IMR-90 (cell line): ENCODE data around the gene ZMIZ1. TPM values are rescaled to one million over a fixed set of nuclear protein-coding genes. Genes with fewer than 3 reads are reported as not detected.

Experiments
- ATAC-seq: fragments of 200-7000 bp; cut with Tn5 transposase; 2 replicates; pipeline ENCODE4 v1.9.1; 2020; ENCODE audit warnings: low read depth, mild to moderate bottlenecking, moderate library complexity
- BruUV-seq: library from RNA; stranded (reverse); fragments of 400-500 nt; replicated peaks from 2 replicates; lab custom pipeline; 2021; lab: Mats Ljungman, UMichigan
- CTCF ChIA-PET: fragments of 300-600 bp; formaldehyde crosslinking; extraction: SDS; loops from one replicate; lab custom pipeline; 2021; ENCODE audit warnings: antibody characterized with exemption; lab: Yijun Ruan, JAX
- POLR2A ChIA-PET: fragments of 300-600 bp; sonication (Branson Sonifier 250); formaldehyde crosslinking; loops from one replicate; lab custom pipeline; 2022; ENCODE audit warnings: antibody characterized with exemption; ENCODE audit not compliant: unreplicated experiment; lab: Charles Lee
- DNase-seq: peaks from one replicate; pipeline ENCODE4 v3.0.0; 2013
- H2AFZ ChIP-seq: replicated peaks from 2 replicates; pipeline ENCODE3; 2013; ENCODE audit warnings: low read length, mild to moderate bottlenecking; ENCODE audit not compliant: poor library complexity
- H2AK5ac ChIP-seq: 2 replicates; pipeline ENCODE4 v1.6.1; 2013; ENCODE audit warnings: low read depth, low read length, inconsistent platforms
- H2AK9ac ChIP-seq: replicated peaks from 2 replicates; pipeline ENCODE3; 2013; ENCODE audit warnings: mild to moderate bottlenecking, low read depth, low read length, moderate library complexity; ENCODE audit not compliant: poor library complexity
- H2BK120ac ChIP-seq: 2 replicates; pipeline ENCODE4 v1.6.1; 2013; ENCODE audit warnings: low read depth, low read length, inconsistent platforms
- H2BK15ac ChIP-seq: 3 replicates; pipeline ENCODE4 v1.6.1; 2013; ENCODE audit warnings: low read depth, low read length, inconsistent platforms
- H2BK20ac ChIP-seq: 2 replicates; pipeline ENCODE4 v1.6.1; 2013; ENCODE audit warnings: low read depth, mild to moderate bottlenecking, inconsistent platforms, low read length, moderate library complexity
- H2BK5ac ChIP-seq: 2 replicates; pipeline ENCODE4 v1.6.1; 2013; ENCODE audit warnings: mild to moderate bottlenecking, low read depth, low read length, inconsistent platforms; ENCODE audit not compliant: poor library complexity, severe bottlenecking
- H3K14ac ChIP-seq: replicated peaks from 2 replicates; pipeline ENCODE4 v1.6.1; 2013; ENCODE audit warnings: low read depth, low read length, inconsistent platforms
- H3K18ac ChIP-seq: 2 replicates; pipeline ENCODE4 v1.6.1; 2013; ENCODE audit warnings: low read depth, low read length, control low read depth
- H3K23ac ChIP-seq: 2 replicates; pipeline ENCODE4 v1.6.1; 2013; ENCODE audit warnings: low read depth, low read length, inconsistent platforms
- H3K27ac ChIP-seq: 2 replicates; pipeline ENCODE4 v1.5.1; 2013; ENCODE audit warnings: mild to moderate bottlenecking, control low read depth, low read length; ENCODE audit not compliant: insufficient read depth
- H3K27me3 ChIP-seq: 2 replicates; pipeline ENCODE4 v1.6.1; 2013; ENCODE audit warnings: low read length; ENCODE audit not compliant: control insufficient read depth, insufficient read depth
- H3K36me3 ChIP-seq: 2 replicates; pipeline ENCODE4 v1.6.1; 2013; ENCODE audit warnings: low read length, mixed read lengths; ENCODE audit not compliant: control insufficient read depth, insufficient read depth
- H3K4ac ChIP-seq: 2 replicates; pipeline ENCODE4 v1.6.1; 2013; ENCODE audit warnings: low read depth, low read length, inconsistent platforms
- H3K4me1 ChIP-seq: 2 replicates; pipeline ENCODE4 v1.6.1; 2013; ENCODE audit warnings: low read length, mixed read lengths; ENCODE audit not compliant: control insufficient read depth, insufficient read depth
- H3K4me2 ChIP-seq: 2 replicates; pipeline ENCODE4 v1.6.1; 2013; ENCODE audit warnings: low read depth, mild to moderate bottlenecking, control low read depth, low read length, moderate library complexity
- H3K4me3 ChIP-seq: 2 replicates; pipeline ENCODE4 v1.5.1; 2013; ENCODE audit warnings: low read depth, mild to moderate bottlenecking, control low read depth, low read length, moderate library complexity; ENCODE audit not compliant: insufficient read depth
- H3K56ac ChIP-seq: 2 replicates; pipeline ENCODE4 v1.6.1; 2013; ENCODE audit warnings: low read length, inconsistent platforms; ENCODE audit not compliant: insufficient read depth; ENCODE audit errors: extremely low read depth
- H3K79me1 ChIP-seq, 2 experiments: 2 replicates each; pipeline ENCODE4 v1.6.1; 2013; ENCODE audit warnings: low read length in 2 of 2, inconsistent platforms in 1 of 2, low read depth in 1 of 2
- H3K9ac ChIP-seq: 2 replicates; pipeline ENCODE4 v1.6.1; 2013; ENCODE audit warnings: low read depth, low read length, control low read depth
- H3K9me1 ChIP-seq: 2 replicates; pipeline ENCODE4 v1.6.1; 2013; ENCODE audit warnings: low read length, inconsistent platforms; ENCODE audit not compliant: insufficient read depth
- H3K9me3 ChIP-seq: 2 replicates; pipeline ENCODE4 v1.6.1; 2013; ENCODE audit warnings: low read length; ENCODE audit not compliant: control insufficient read depth, insufficient read depth
- H4K20me1 ChIP-seq: 2 replicates; pipeline ENCODE4 v1.6.1; 2013; ENCODE audit warnings: low read length, inconsistent platforms; ENCODE audit not compliant: insufficient read depth
- H4K5ac ChIP-seq: 2 replicates; pipeline ENCODE4 v1.6.1; 2013; ENCODE audit warnings: mild to moderate bottlenecking, low read depth, low read length, control low read depth
- H4K8ac ChIP-seq, 2 experiments: 2 replicates each; pipeline ENCODE4 v1.6.1; 2013; ENCODE audit warnings: low read depth in 2 of 2, low read length in 2 of 2, control low read depth in 1 of 2, inconsistent platforms in 1 of 2
- H4K91ac ChIP-seq: 2 replicates; pipeline ENCODE4 v1.6.1; 2013; ENCODE audit warnings: low read depth, low read length, inconsistent platforms; ENCODE audit not compliant: insufficient read depth
- BHLHE40 ChIP-seq: fragments of 150-350 bp; IDR thresholded peaks from 2 replicates; pipeline ENCODE4 v1.6.1; 2016; ENCODE audit warnings: mild to moderate bottlenecking, low read depth, low read length
- CEBPB ChIP-seq: IDR thresholded peaks from 2 replicates; pipeline ENCODE4 v1.6.1; 2012; ENCODE audit warnings: low read depth, low read length, improper control_type of control experiment
- CHD1 ChIP-seq: IDR thresholded peaks from 2 replicates; pipeline ENCODE4 v1.6.1; 2012; ENCODE audit warnings: low read depth, low read length, improper control_type of control experiment
- CTCF ChIP-seq: conservative IDR thresholded peaks from 2 replicates; pipeline ENCODE4 v1.5.1; 2012; ENCODE audit warnings: mild to moderate bottlenecking, low read depth, low read length, improper control_type of control experiment
- ELK1 ChIP-seq: fragments of 150-350 bp; IDR thresholded peaks from 2 replicates; pipeline ENCODE4 v1.6.1; 2016; ENCODE audit warnings: low read depth, mild to moderate bottlenecking, low read length, moderate library complexity, borderline replicate concordance
- FOS ChIP-seq: fragments of 150-350 bp; IDR thresholded peaks from 2 replicates; pipeline ENCODE4 v1.6.1; 2016; ENCODE audit warnings: low read depth, low read length
- MAZ ChIP-seq: IDR thresholded peaks from 2 replicates; pipeline ENCODE4 v1.6.1; 2012; ENCODE audit warnings: low read depth, mild to moderate bottlenecking, low read length, improper control_type of control experiment, moderate library complexity, borderline replicate concordance
- MXI1 ChIP-seq: IDR thresholded peaks from 2 replicates; pipeline ENCODE4 v1.6.1; 2012; ENCODE audit warnings: low read depth, mild to moderate bottlenecking, low read length, moderate library complexity, borderline replicate concordance
- NFE2L2 ChIP-seq: fragments of 150-350 bp; IDR thresholded peaks from 2 replicates; pipeline ENCODE4 v1.6.1; 2016; ENCODE audit warnings: low read depth, mild to moderate bottlenecking, low read length
- POLR2A ChIP-seq: IDR thresholded peaks from 2 replicates; pipeline ENCODE4 v1.6.1; 2012; ENCODE audit warnings: mild to moderate bottlenecking, low read depth, low read length
- RAD21 ChIP-seq: IDR thresholded peaks from 2 replicates; pipeline ENCODE4 v1.6.1; 2012; ENCODE audit warnings: low read length, improper control_type of control experiment
- RCOR1 ChIP-seq: IDR thresholded peaks from 2 replicates; pipeline ENCODE4 v1.6.1; 2012; ENCODE audit warnings: mild to moderate bottlenecking, low read length, improper control_type of control experiment; ENCODE audit not compliant: insufficient replicate concordance
- RFX5 ChIP-seq: IDR thresholded peaks from 2 replicates; pipeline ENCODE4 v1.8.0; 2012; ENCODE audit warnings: low read depth, mild to moderate bottlenecking, low read length, moderate library complexity
- SMC3 ChIP-seq: fragments of 150-350 bp; IDR thresholded peaks from 2 replicates; pipeline ENCODE4 v1.6.1; 2016; ENCODE audit warnings: low read depth, mild to moderate bottlenecking, antibody characterized with exemption, low read length, moderate library complexity
- USF2 ChIP-seq: fragments of 150-350 bp; IDR thresholded peaks from 2 replicates; pipeline ENCODE4 v1.6.1; 2017; ENCODE audit warnings: mild to moderate bottlenecking, antibody characterized with exemption, low read length, low read depth
- WGBS, 2 experiments: methylation state at CpG; one replicate each; pipeline versions ENCODE4 v1.1.5 to v1.1.7; 2013; ENCODE audit warnings: missing lambda C conversion rate in 2 of 2; ENCODE audit not compliant: insufficient read length in 1 of 2; ENCODE audit errors: extremely low coverage in 2 of 2; 5-methylcytosine and 5-hydroxymethylcytosine counted together
- dilution Hi-C: fragments of 300-500 bp; cut with HindIII; formaldehyde crosslinking; loops from one replicate; pipeline ENCODE4 v1.14.3; 2018; ENCODE audit warnings: low sequenced_read_pairs; ENCODE audit not compliant: unreplicated experiment
- in situ Hi-C: fragments of 300-500 bp; cut with MboI; formaldehyde crosslinking; loops from 3 replicates; pipeline ENCODE4 v1.14.3; 2019; ENCODE audit warnings: low sequenced_read_pairs, inconsistent platforms, mixed read lengths
- intact Hi-C: fragments of 100-400 bp; cut with micrococcal nuclease; formaldehyde crosslinking; loops from 2 replicates; pipeline ENCODE4 v1.10.0; 2022
- polyA plus RNA-seq, 3 experiments: library from polyadenylated mRNA; depleted of rRNA; stranded (reverse); fragments of >200 nt; gene quantifications; 2 replicates each; pipeline ENCODE4 v1.2.3, GENCODE V29; 2012; ENCODE audit warnings: low replicate concordance in 1 of 3
- total RNA-seq: library from RNA; depleted of rRNA; stranded (reverse); fragments of >200 nt; gene quantifications from 2 replicates; pipeline ENCODE4 v1.2.3, GENCODE V29; 2012

Gene ZMIZ1
- total and polyA plus RNA-seq, 2 of the 4 experiments (the other 2 are of a cell fraction): 6.6 to 48.7 TPM

GRCh38 chr10:79046741-79047583 is 21.8 kb upstream of the ZMIZ1 start:
- intact Hi-C loops (no loop called here), dilution Hi-C loops (no loop called here), in situ Hi-C loops (no loop called here)
- H3K18ac ChIP-seq: no peak overlapping the region
- no TSS peak for BruUV-seq
- H4K8ac ChIP-seq: no peak overlapping the region
- no peaks in the 10 kb centered on the region for H3K79me1 ChIP-seq
- H4K91ac ChIP-seq: no peak overlapping the region
- no CpG with 5 or more reads among the region's 6 CpGs for WGBS, 2 experiments
- H3K4me2 ChIP-seq: no peak overlapping the region
- H2BK120ac ChIP-seq: no peak overlapping the region
- H2BK15ac ChIP-seq: no peak overlapping the region
- H2BK5ac ChIP-seq: no peak overlapping the region
- no peak overlapping the region; the same call in 1 of the 2 replicates for H2AK5ac ChIP-seq
- H2AFZ ChIP-seq: no peak overlapping the region
- no peak overlapping the region for H4K5ac ChIP-seq
- no peak overlapping the region for H3K14ac ChIP-seq
- no peak overlapping the region for H3K4ac ChIP-seq
- no peak overlapping the region for H3K27ac ChIP-seq
- H3K56ac ChIP-seq: no peak overlapping the region
- H3K36me3 ChIP-seq: no peaks in the 10 kb centered on the region
- no peak overlapping the region for H2BK20ac ChIP-seq
- H3K27me3 ChIP-seq: peaks cover 22% of the 10 kb centered on the region
- no peak overlapping the region for H3K23ac ChIP-seq
- POLR2A ChIA-PET: no interaction called here
- CTCF ChIA-PET: no interaction called here
- no peak overlapping the region for H3K4me3 ChIP-seq
- H2AK9ac ChIP-seq: peak overlapping the region; percentile 68
- H3K4me1 ChIP-seq: peaks cover 2% of the 10 kb centered on the region; the same call in 1 of the 2 replicates
- H4K20me1 ChIP-seq: no peaks in the 10 kb centered on the region
- no peaks in the 10 kb centered on the region for H3K9me3 ChIP-seq
- no peak for DNase-seq
- no peak overlapping the region for H3K9ac ChIP-seq
- ATAC-seq: 0 out of 2 replicates have a peak, but pooled peaks have one; percentile 11
- 0 out of 2 replicates have a peak, but pooled peaks cover 5% of the 10 kb centered on the region for H3K9me1 ChIP-seq
- TF ChIP-seq MAZ (no peak), POLR2A (no peak), MXI1 (no peak), NFE2L2 (no peak), BHLHE40 (no peak), RAD21 (no peak), CEBPB (no peak), FOS (no peak), USF2 (no peak), CHD1 (no peak), RFX5 (no peak), SMC3 (no peak), RCOR1 (no peak), ELK1 (no peak), CTCF (no peak)
